Jurkat, Clone E6-1 (cell line): Measurements from ENCODE around the gene EIF4G1. TPM values are rescaled to one million over a fixed set of nuclear protein-coding genes. Genes with fewer than 3 reads are reported as not detected.
"Not testable (repeated sequence)": the region's sequence is repeated elsewhere in the genome, so short reads cannot be mapped to it uniquely, and the experiment has no call there.

Source experiments
- DNase-seq: peaks from one replicate; pipeline ENCODE4 v3.0.0-alpha.2; 2011; ENCODE audit warnings: low read depth, low spot score
- H3K4me3 ChIP-seq: 2 replicates; pipeline ENCODE4 v1.5.1; 2011; ENCODE audit warnings: mild to moderate bottlenecking, low read length, control low read depth, moderate library complexity
- polyA plus RNA-seq: library from polyadenylated mRNA; unstranded; fragments of >200 nt; gene quantifications from one replicate; pipeline ENCODE4 v1.2.1, GENCODE V29; 2012; ENCODE audit warnings: missing spikeins; ENCODE audit not compliant: insufficient read length, insufficient read depth

EIF4G1 gene
- polyA plus RNA-seq, result 198 TPM

GRCh38 chr3:184314363-184314699 is at the start of gene EIF4G1:
TSS of gene EIF4G1 (plus strand) at chr3:184314606. CDS start at chr3:184315797, 1,191 bp downstream.
- DNase-seq, result peak; percentile 85
- H3K4me3 ChIP-seq, result peak within 1 kb of the TSS; percentile 87

- H3K4me3 ChIP-seq, DNase-seq: not testable (repeated sequence)
Observed at GRCh38 chr3:184267249-184267648, 47.2 kb upstream of the EIF4G1 start.

- no peak overlapping the region for H3K4me3 ChIP-seq
Observed at GRCh38 chr3:184272269-184272668, 42.1 kb upstream of the EIF4G1 start.

GRCh38 chr3:184275381-184275701 is 39.1 kb upstream of the EIF4G1 start:
- H3K4me3 ChIP-seq, result no peak overlapping the region
- no peak for DNase-seq

More at GRCh38 chr3:184272269-184272668, 42.1 kb upstream of the EIF4G1 start:
- DNase-seq, result no peak

GRCh38 chr3:184275961-184276910 is 38.2 kb upstream of the EIF4G1 start, which contains the start of gene ECE2:
TSS of gene ECE2 (plus strand) at chr3:184276022. CDS start at chr3:184276154, 132 bp downstream.
- no peak within 1 kb of the TSS for H3K4me3 ChIP-seq
- DNase-seq, result no peak

GRCh38 chr3:184277366-184277765 is 37.0 kb upstream of the EIF4G1 start:
- no peak for DNase-seq
- no peak overlapping the region for H3K4me3 ChIP-seq

GRCh38 chr3:184282941-184283340 is 31.5 kb upstream of the EIF4G1 start:
- no peak overlapping the region for H3K4me3 ChIP-seq
- DNase-seq, result no peak

GRCh38 chr3:184283681-184284080 is 30.7 kb upstream of the EIF4G1 start:
- no peak for DNase-seq
- no peak overlapping the region for H3K4me3 ChIP-seq

GRCh38 chr3:184284696-184285095 is 29.7 kb upstream of the EIF4G1 start:
- H3K4me3 ChIP-seq, result no peak overlapping the region
- DNase-seq, result no peak

GRCh38 chr3:184289426-184289938 is 24.9 kb upstream of the EIF4G1 start:
- peak; percentile 44 for DNase-seq
- H3K4me3 ChIP-seq, result no peak overlapping the region

- no peak for DNase-seq
- H3K4me3 ChIP-seq, result no peak overlapping the region
Observed at GRCh38 chr3:184290331-184290730, 24.1 kb upstream of the EIF4G1 start.

GRCh38 chr3:184291044-184291737 is 23.2 kb upstream of the EIF4G1 start:
- no peak for DNase-seq
- H3K4me3 ChIP-seq, result no peak overlapping the region

GRCh38 chr3:184291738-184292445 is 22.5 kb upstream of the EIF4G1 start:
- no peak overlapping the region for H3K4me3 ChIP-seq
- DNase-seq, result no peak

- no peak overlapping the region for H3K4me3 ChIP-seq
- DNase-seq, result no peak
Observed at GRCh38 chr3:184295771-184296170, 18.6 kb upstream of the EIF4G1 start.

GRCh38 chr3:184296616-184297015 is 17.8 kb upstream of the EIF4G1 start:
- DNase-seq, result no peak
- no peak overlapping the region for H3K4me3 ChIP-seq

GRCh38 chr3:184298759-184299487 is 15.5 kb upstream of the EIF4G1 start, which contains the start of gene PSMD2:
TSS of gene PSMD2 (plus strand) at chr3:184299241. CDS start at chr3:184299267, 26 bp downstream.
- peak within 1 kb of the TSS; percentile 68 for H3K4me3 ChIP-seq
- peak; percentile 91 for DNase-seq

GRCh38 chr3:184299488-184300377 is 14.7 kb upstream of the EIF4G1 start:
- DNase-seq, result no peak
- peak overlapping the region; percentile 68 for H3K4me3 ChIP-seq

GRCh38 chr3:184300378-184300720 is 14.1 kb upstream of the EIF4G1 start:
- peak overlapping the region; percentile 68 for H3K4me3 ChIP-seq
- DNase-seq, result no peak
